ENCODE results near the gene FOXC1. TPM values are rescaled to one million over a fixed set of nuclear protein-coding genes. Genes with fewer than 3 reads are reported as not detected.
A peak's percentile ranks its signal among the peaks of the same experiment; 100 is the strongest.

Gene FOXC1
- total and polyA plus RNA-seq, 2 of the 13 experiments (the other 11 are each of a cell fraction or from before 2014, with no cell fraction given) = 0.44 to 0.55 TPM

DNA sequence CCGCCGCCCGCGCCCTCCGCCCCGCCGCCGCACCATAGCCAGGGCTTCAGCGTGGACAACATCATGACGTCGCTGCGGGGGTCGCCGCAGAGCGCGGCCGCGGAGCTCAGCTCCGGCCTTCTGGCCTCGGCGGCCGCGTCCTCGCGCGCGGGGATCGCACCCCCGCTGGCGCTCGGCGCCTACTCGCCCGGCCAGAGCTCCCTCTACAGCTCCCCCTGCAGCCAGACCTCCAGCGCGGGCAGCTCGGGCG lies 1.5 kb downstream of the FOXC1 start (continued):
- TF ChIP-seq FOXC1 (CRISPR knock-in tag; IDR thresholded peaks at IDR 0.05; ENCODE audit: borderline replicate concordance) (no peak), ZZZ3 (CRISPR knock-in tag; IDR thresholded peaks at IDR 0.05; ENCODE audit: borderline replicate concordance) (no peak), TCF12 (IDR thresholded peaks at IDR 0.05) (no peak), TCF12 (CRISPR knock-in tag; IDR thresholded peaks at IDR 0.05) (no peak), ZMYM4 (CRISPR knock-in tag; IDR thresholded peaks at IDR 0.05) (peak; percentile 28; the same call in 1 of the 2 replicates), ZMYM3 (CRISPR knock-in tag; IDR thresholded peaks at IDR 0.05) (no peak), CREM (IDR thresholded peaks at IDR 0.05) (no peak), CREM (CRISPR knock-in tag; IDR thresholded peaks at IDR 0.05) (no peak), MTF1 (CRISPR knock-in tag; IDR thresholded peaks at IDR 0.05) (no peak), ZNF766 (CRISPR knock-in tag; IDR thresholded peaks at IDR 0.05; ENCODE audit: borderline replicate concordance) (no peak), ZNF616 (CRISPR knock-in tag; IDR thresholded peaks at IDR 0.05; ENCODE audit: low read depth) (no peak), CENPX (CRISPR knock-in tag; IDR thresholded peaks at IDR 0.05) (no peak), KLF15 (CRISPR knock-in tag; IDR thresholded peaks at IDR 0.05; ENCODE audit: borderline replicate concordance) (no peak), ZNF224 (CRISPR knock-in tag; IDR thresholded peaks at IDR 0.05) (no peak), ZFP62 (CRISPR knock-in tag; IDR thresholded peaks at IDR 0.05) (no peak), AGO2 (optimal IDR thresholded peaks at IDR 0.05; ENCODE audit: low read depth, low read length) (peak; percentile 10), NCOA5 (CRISPR knock-in tag; IDR thresholded peaks at IDR 0.05) (no peak), GTF2F1 (IDR thresholded peaks at IDR 0.05; ENCODE audit: low read length) (no peak), FOXM1 (CRISPR knock-in tag; IDR thresholded peaks at IDR 0.05) (no peak), PHF8 (CRISPR knock-in tag; IDR thresholded peaks at IDR 0.05) (0 out of 2 replicates have a peak, but pooled peaks have one; percentile 26), RARA (CRISPR knock-in tag; IDR thresholded peaks at IDR 0.05) (no peak), ATRX (CRISPR knock-in tag; IDR thresholded peaks at IDR 0.05; ENCODE audit: borderline replicate concordance) (no peak), TMF1 (CRISPR knock-in tag; IDR thresholded peaks at IDR 0.05; ENCODE audit: low read depth) (peak; percentile 44; the same call in 1 of the 2 replicates)
- TF ChIP-seq, protein P1, sequence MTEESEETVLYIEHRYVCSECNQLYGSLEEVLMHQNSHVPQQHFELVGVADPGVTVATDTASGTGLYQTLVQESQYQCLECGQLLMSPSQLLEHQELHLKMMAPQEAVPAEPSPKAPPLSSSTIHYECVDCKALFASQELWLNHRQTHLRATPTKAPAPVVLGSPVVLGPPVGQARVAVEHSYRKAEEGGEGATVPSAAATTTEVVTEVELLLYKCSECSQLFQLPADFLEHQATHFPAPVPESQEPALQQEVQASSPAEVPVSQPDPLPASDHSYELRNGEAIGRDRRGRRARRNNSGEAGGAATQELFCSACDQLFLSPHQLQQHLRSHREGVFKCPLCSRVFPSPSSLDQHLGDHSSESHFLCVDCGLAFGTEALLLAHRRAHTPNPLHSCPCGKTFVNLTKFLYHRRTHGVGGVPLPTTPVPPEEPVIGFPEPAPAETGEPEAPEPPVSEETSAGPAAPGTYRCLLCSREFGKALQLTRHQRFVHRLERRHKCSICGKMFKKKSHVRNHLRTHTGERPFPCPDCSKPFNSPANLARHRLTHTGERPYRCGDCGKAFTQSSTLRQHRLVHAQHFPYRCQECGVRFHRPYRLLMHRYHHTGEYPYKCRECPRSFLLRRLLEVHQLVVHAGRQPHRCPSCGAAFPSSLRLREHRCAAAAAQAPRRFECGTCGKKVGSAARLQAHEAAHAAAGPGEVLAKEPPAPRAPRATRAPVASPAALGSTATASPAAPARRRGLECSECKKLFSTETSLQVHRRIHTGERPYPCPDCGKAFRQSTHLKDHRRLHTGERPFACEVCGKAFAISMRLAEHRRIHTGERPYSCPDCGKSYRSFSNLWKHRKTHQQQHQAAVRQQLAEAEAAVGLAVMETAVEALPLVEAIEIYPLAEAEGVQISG (CRISPR knock-in tag; IDR thresholded peaks at IDR 0.05) = peak; percentile 91
- TF ChIP-seq, protein P2, sequence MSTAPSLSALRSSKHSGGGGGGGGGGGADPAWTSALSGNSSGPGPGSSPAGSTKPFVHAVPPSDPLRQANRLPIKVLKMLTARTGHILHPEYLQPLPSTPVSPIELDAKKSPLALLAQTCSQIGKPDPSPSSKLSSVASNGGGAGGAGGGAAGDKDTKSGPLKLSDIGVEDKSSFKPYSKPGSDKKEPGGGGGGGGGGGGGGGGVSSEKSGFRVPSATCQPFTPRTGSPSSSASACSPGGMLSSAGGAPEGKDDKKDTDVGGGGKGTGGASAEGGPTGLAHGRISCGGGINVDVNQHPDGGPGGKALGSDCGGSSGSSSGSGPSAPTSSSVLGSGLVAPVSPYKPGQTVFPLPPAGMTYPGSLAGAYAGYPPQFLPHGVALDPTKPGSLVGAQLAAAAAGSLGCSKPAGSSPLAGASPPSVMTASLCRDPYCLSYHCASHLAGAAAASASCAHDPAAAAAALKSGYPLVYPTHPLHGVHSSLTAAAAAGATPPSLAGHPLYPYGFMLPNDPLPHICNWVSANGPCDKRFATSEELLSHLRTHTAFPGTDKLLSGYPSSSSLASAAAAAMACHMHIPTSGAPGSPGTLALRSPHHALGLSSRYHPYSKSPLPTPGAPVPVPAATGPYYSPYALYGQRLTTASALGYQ (CRISPR knock-in tag; IDR thresholded peaks at IDR 0.05) = no peak
- TF ChIP-seq, protein P3, sequence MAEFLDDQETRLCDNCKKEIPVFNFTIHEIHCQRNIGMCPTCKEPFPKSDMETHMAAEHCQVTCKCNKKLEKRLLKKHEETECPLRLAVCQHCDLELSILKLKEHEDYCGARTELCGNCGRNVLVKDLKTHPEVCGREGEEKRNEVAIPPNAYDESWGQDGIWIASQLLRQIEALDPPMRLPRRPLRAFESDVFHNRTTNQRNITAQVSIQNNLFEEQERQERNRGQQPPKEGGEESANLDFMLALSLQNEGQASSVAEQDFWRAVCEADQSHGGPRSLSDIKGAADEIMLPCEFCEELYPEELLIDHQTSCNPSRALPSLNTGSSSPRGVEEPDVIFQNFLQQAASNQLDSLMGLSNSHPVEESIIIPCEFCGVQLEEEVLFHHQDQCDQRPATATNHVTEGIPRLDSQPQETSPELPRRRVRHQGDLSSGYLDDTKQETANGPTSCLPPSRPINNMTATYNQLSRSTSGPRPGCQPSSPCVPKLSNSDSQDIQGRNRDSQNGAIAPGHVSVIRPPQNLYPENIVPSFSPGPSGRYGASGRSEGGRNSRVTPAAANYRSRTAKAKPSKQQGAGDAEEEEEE (CRISPR knock-in tag; IDR thresholded peaks at IDR 0.05; ENCODE audit: borderline replicate concordance) = no peak
- TF ChIP-seq, protein P4, sequence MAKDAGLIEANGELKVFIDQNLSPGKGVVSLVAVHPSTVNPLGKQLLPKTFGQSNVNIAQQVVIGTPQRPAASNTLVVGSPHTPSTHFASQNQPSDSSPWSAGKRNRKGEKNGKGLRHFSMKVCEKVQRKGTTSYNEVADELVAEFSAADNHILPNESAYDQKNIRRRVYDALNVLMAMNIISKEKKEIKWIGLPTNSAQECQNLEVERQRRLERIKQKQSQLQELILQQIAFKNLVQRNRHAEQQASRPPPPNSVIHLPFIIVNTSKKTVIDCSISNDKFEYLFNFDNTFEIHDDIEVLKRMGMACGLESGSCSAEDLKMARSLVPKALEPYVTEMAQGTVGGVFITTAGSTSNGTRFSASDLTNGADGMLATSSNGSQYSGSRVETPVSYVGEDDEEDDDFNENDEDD (CRISPR knock-in tag; IDR thresholded peaks at IDR 0.05; ENCODE audit: borderline replicate concordance) = peak; percentile 57; the same call in 1 of the 2 replicates

Data from HepG2 (cell line).